Peyer's patch (tissue), 4 donors: Measurements from ENCODE around the gene MAPK8IP2.

Source experiments
- POLR2A ChIP-seq, 2 donors: fragments of 450-650 bp; IDR thresholded peaks; one replicate each; pipeline ENCODE4 v1.5.1; 2017; ENCODE audit warnings: antibody characterized with exemption in 2 of 2, mild to moderate bottlenecking in 2 of 2, moderate library complexity in 2 of 2
- TF ChIP-seq, protein P1 (sequence below), 6 experiments: fragments of 450-650 bp in 4 of 6; fragments of 200-600 bp in 2 of 6; sonication (generic) in 1 of 6; IDR thresholded peaks; one replicate each; pipeline ENCODE4 v1.5.1; 2017 to 2019; ENCODE audit warnings: antibody characterized with exemption in 6 of 6, mild to moderate bottlenecking in 3 of 6, moderate library complexity in 1 of 6

- TF ChIP-seq, protein P1, sequence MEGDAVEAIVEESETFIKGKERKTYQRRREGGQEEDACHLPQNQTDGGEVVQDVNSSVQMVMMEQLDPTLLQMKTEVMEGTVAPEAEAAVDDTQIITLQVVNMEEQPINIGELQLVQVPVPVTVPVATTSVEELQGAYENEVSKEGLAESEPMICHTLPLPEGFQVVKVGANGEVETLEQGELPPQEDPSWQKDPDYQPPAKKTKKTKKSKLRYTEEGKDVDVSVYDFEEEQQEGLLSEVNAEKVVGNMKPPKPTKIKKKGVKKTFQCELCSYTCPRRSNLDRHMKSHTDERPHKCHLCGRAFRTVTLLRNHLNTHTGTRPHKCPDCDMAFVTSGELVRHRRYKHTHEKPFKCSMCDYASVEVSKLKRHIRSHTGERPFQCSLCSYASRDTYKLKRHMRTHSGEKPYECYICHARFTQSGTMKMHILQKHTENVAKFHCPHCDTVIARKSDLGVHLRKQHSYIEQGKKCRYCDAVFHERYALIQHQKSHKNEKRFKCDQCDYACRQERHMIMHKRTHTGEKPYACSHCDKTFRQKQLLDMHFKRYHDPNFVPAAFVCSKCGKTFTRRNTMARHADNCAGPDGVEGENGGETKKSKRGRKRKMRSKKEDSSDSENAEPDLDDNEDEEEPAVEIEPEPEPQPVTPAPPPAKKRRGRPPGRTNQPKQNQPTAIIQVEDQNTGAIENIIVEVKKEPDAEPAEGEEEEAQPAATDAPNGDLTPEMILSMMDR (IDR thresholded peaks at IDR 0.05) = no peak
- TF ChIP-seq POLR2A (IDR thresholded peaks at IDR 0.05) = no peak
Observed at GRCh38 chr22:50611341-50612060, 10.9 kb downstream of the MAPK8IP2 start.
